OCI-LY3 (cell line): ENCODE measurements around the gene CNR1.

Source experiments
- H2AFZ ChIP-seq: fragments of 200-600, 300-600 bp; shearing (Covaris generic); 2 replicates; pipeline ENCODE4 v1.6.0; 2014; ENCODE audit warnings: antibody characterized with exemption, low read depth, low read length
- H3K27ac ChIP-seq: fragments of 200-600, 300-600 bp; sonication (generic); 2 replicates; pipeline ENCODE4 v1.5.1; 2014; ENCODE audit warnings: mild to moderate bottlenecking, low read length, moderate library complexity, mixed read lengths
- H3K27me3 ChIP-seq: fragments of 200-600, 300-600 bp; sonication (generic); 2 replicates; pipeline ENCODE4 v1.6.1; 2014; ENCODE audit warnings: low read depth, low read length, mixed read lengths
- H3K36me3 ChIP-seq: fragments of 200-600, 300-600 bp; sonication (generic); replicated peaks from 2 replicates; pipeline ENCODE3; 2014; ENCODE audit warnings: low read depth, low read length, mixed read lengths
- H3K4me1 ChIP-seq: fragments of 300-600, 200-600 bp; sonication (generic); 2 replicates; pipeline ENCODE4 v1.6.1; 2014; ENCODE audit warnings: low read length, mixed read lengths
- H3K4me2 ChIP-seq: fragments of 200-600, 300-600 bp; sonication (generic); 2 replicates; pipeline ENCODE4 v1.6.1; 2014; ENCODE audit warnings: low read length, mixed read lengths
- H3K4me3 ChIP-seq: fragments of 300-600, 200-600 bp; sonication (generic); 2 replicates; pipeline ENCODE4 v1.5.1; 2014; ENCODE audit warnings: antibody characterized with exemption, mild to moderate bottlenecking, low read length, moderate library complexity
- H3K79me2 ChIP-seq: fragments of 300-600, 200-600 bp; shearing (Covaris generic); 2 replicates; pipeline ENCODE4 v1.6.1; 2014; ENCODE audit warnings: mild to moderate bottlenecking, low read length, mixed read lengths
- H3K9ac ChIP-seq: fragments of 300-600, 200-600 bp; shearing (Covaris generic); 2 replicates; pipeline ENCODE4 v1.6.0; 2014; ENCODE audit warnings: mild to moderate bottlenecking, low read length, moderate library complexity
- H3K9me3 ChIP-seq: fragments of 200-600, 300-600 bp; shearing (Covaris generic); 2 replicates; pipeline ENCODE4 v1.6.1; 2014; ENCODE audit warnings: low read length, mixed read lengths; ENCODE audit not compliant: insufficient read depth
- H4K20me1 ChIP-seq: fragments of 200-600, 300-600 bp; sonication (generic); 2 replicates; pipeline ENCODE4 v1.6.1; 2016; ENCODE audit warnings: low read length, mixed read lengths; ENCODE audit not compliant: insufficient read depth
- CTCF ChIP-seq: fragments of 200-600, 300-600 bp; sonication (generic); IDR thresholded peaks from 2 replicates; pipeline ENCODE4 v1.5.1; 2014; ENCODE audit warnings: antibody characterized with exemption, low read length, low read depth
- EZH2phosphoT487 ChIP-seq: fragments of 200-600 bp; shearing (Covaris generic); IDR thresholded peaks from 2 replicates; pipeline ENCODE4 v1.6.1; 2018; ENCODE audit warnings: antibody characterized with exemption, mixed run types, low read depth

CNR1 gene

GRCh38 chr6:88143421-88144157, 22.6 kb downstream of the CNR1 start:
- H3K9ac ChIP-seq, result no peak overlapping the region
- no peaks in the 10 kb centered on the region for H4K20me1 ChIP-seq
- H3K27me3 ChIP-seq, result no peaks in the 10 kb centered on the region
- H3K9me3 ChIP-seq, result peaks cover 8% of the 10 kb centered on the region; the same call in 1 of the 2 replicates
- H2AFZ ChIP-seq, result no peak overlapping the region
- no peak overlapping the region for H3K4me3 ChIP-seq
- H3K36me3 ChIP-seq, result no peaks in the 10 kb centered on the region
- no peaks in the 10 kb centered on the region for H3K79me2 ChIP-seq
- H3K4me2 ChIP-seq, result no peak overlapping the region
- peaks cover 49% of the 10 kb centered on the region for H3K4me1 ChIP-seq
- TF ChIP-seq CTCF (no peak), EZH2phosphoT487 (no peak)
- no peak overlapping the region for H3K27ac ChIP-seq

- Histone ChIP-seq H3K79me2 (no peaks in the 10 kb centered on the region), H3K4me3 (peak overlapping the region; percentile 63), H3K4me1 (peaks cover 57% of the 10 kb centered on the region), H3K36me3 (no peaks in the 10 kb centered on the region), H4K20me1 (no peaks in the 10 kb centered on the region), H3K9me3 (peaks cover 8% of the 10 kb centered on the region; the same call in 1 of the 2 replicates), H3K9ac (peak overlapping the region; percentile 58), H3K27me3 (no peaks in the 10 kb centered on the region), H3K4me2 (peak overlapping the region; percentile 80), H3K27ac (peak overlapping the region; percentile 97), H2AFZ (peak overlapping the region; percentile 89)
- TF ChIP-seq CTCF (no peak), EZH2phosphoT487 (no peak)
These were observed 23.9 kb downstream of the CNR1 start for GRCh38 chr6:88142297-88142668.

GRCh38 chr6:88141561-88142296, 24.4 kb downstream of the CNR1 start:
- H3K36me3 ChIP-seq, result no peaks in the 10 kb centered on the region
- H3K27ac ChIP-seq, result peak overlapping the region; percentile 97
- H3K9ac ChIP-seq, result peak overlapping the region; percentile 58
- peak overlapping the region; percentile 89 for H2AFZ ChIP-seq
- H3K4me2 ChIP-seq, result peak overlapping the region; percentile 80
- H3K79me2 ChIP-seq, result no peaks in the 10 kb centered on the region
- no peaks in the 10 kb centered on the region for H4K20me1 ChIP-seq
- peaks cover 8% of the 10 kb centered on the region; the same call in 1 of the 2 replicates for H3K9me3 ChIP-seq
- no peak for TF ChIP-seq EZH2phosphoT487
- TF ChIP-seq CTCF, result no peak
- H3K4me1 ChIP-seq, result peaks cover 63% of the 10 kb centered on the region
- no peaks in the 10 kb centered on the region for H3K27me3 ChIP-seq
- H3K4me3 ChIP-seq, result peak overlapping the region; percentile 63

GRCh38 chr6:88137915-88138314, 28.2 kb downstream of the CNR1 start:
- H2AFZ ChIP-seq, result no peak overlapping the region
- no peak overlapping the region for H3K4me3 ChIP-seq
- H4K20me1 ChIP-seq, result no peaks in the 10 kb centered on the region
- no peak overlapping the region for H3K4me2 ChIP-seq
- H3K36me3 ChIP-seq, result no peaks in the 10 kb centered on the region
- H3K27ac ChIP-seq, result no peak overlapping the region
- no peaks in the 10 kb centered on the region for H3K79me2 ChIP-seq
- no peak for TF ChIP-seq EZH2phosphoT487
- no peak for TF ChIP-seq CTCF
- H3K9ac ChIP-seq, result no peak overlapping the region
- H3K4me1 ChIP-seq, result peaks cover 74% of the 10 kb centered on the region
- no peaks in the 10 kb centered on the region for H3K27me3 ChIP-seq
- peaks cover 8% of the 10 kb centered on the region; the same call in 1 of the 2 replicates for H3K9me3 ChIP-seq
